Pancreas (tissue), 10 donors: ENCODE data around the gene NHSL1. TPM values are rescaled to one million over a fixed set of nuclear protein-coding genes. Genes with fewer than 3 reads are reported as not detected.

Experiments
- ATAC-seq, 4 donors: fragments of 200-7000 bp; cut with Tn5 transposase; one replicate each; pipeline versions ENCODE4 v1.8.0 to v1.9.1; 2020; ENCODE audit warnings: mild to moderate bottlenecking in 4 of 4, moderate library complexity in 4 of 4
- DNase-seq, 6 donors: peaks; one replicate each; pipeline ENCODE4 v3.0.0-alpha.2; 2020
- FAIRE-seq: peaks from 2 replicates; lab custom pipeline; 2012; peaks lifted over from hg19 to GRCh38; lab: Jason Lieb, UNC
- H3K27ac ChIP-seq, 4 donors: fragments of 200-600 bp; sonication (generic); 1 replicate in 3 of 4; 2 replicates in 1 of 4; pipeline versions ENCODE4 v1.5.0 to v1.8.0; 2020
- H3K27me3 ChIP-seq, 4 donors: fragments of 200-600 bp; one replicate each; pipeline ENCODE4 v1.8.0; 2021
- H3K36me3 ChIP-seq, 3 donors: fragments of 200-600 bp; sonication (generic) in 1 of 3; one replicate each; pipeline versions ENCODE4 v1.5.0 to v1.8.0; 2020 to 2021
- H3K4me1 ChIP-seq, 3 donors: fragments of 200-600 bp; one replicate each; pipeline ENCODE4 v1.8.0; 2021
- H3K4me3 ChIP-seq, 4 donors: fragments of 200-600 bp; sonication (generic) in 2 of 4; one replicate each; pipeline versions ENCODE4 v1.5.0 to v1.8.0; 2020 to 2021
- H3K9me3 ChIP-seq, 4 donors: fragments of 200-600 bp; one replicate each; pipeline ENCODE4 v1.8.0; 2021
- WGBS, 2 donors: extraction: QIAGEN DNeasy Blood & Tissue Kit; methylation state at CpG; one replicate each; pipeline ENCODE4 v1.1.7; 2013; 5-methylcytosine and 5-hydroxymethylcytosine counted together
- intact Hi-C, 3 donors: fragments of 100-400 bp; cut with DNase I; formaldehyde crosslinking; loops; one replicate each; pipeline versions ENCODE4 v1.11.1 to v1.14.2; 2022
- polyA plus RNA-seq, 2 donors: library from polyadenylated mRNA; stranded (reverse); fragments of 200-250 nt; gene quantifications; one replicate each; pipeline ENCODE4 v1.2.3, GENCODE V29; 2013
- total RNA-seq, 6 donors: library from RNA; stranded (reverse); fragmentation: NEBNext Ultra II Directional in 4 of 6; extraction: Animal tissue kit (Norgen Biotek cat#: 25700) in 4 of 6; gene quantifications; one replicate each; pipeline versions ENCODE4 v1.2.1 to v1.2.4, GENCODE V29; 2021 to 2023
- TF ChIP-seq, protein P1 (sequence below), 4 donors: fragments of 200-600 bp; sonication (generic) in 3 of 4; IDR thresholded peaks; one replicate each; pipeline versions ENCODE4 v1.5.0 to v1.8.0; 2021; ENCODE audit warnings: antibody characterized with exemption in 4 of 4
- donor health status: healthy with polysubstance abuse.
- donor health status: DM: no; HTN: no; CAD: no; lungs with moderate emphysema.
- donor health status: DM: no; HTN: no; CAD: no.
- donor health status: control.
- donor health status: control.
- donor health status: Bipolar disorder and iron deficiency.
- donor health status: DM: yes; HTN: yes; CAD: no.
- donor health status: DM: no; HTN: no; CAD: no.
- donor health status: DM: no; HTN: no; CAD: no.
- donor health status: DM: yes; HTN: yes; CAD: no.

The NHSL1 gene
- total and polyA plus RNA-seq, 8 donors: 3.5 to 16.3 (median 8.9) TPM

DNA sequence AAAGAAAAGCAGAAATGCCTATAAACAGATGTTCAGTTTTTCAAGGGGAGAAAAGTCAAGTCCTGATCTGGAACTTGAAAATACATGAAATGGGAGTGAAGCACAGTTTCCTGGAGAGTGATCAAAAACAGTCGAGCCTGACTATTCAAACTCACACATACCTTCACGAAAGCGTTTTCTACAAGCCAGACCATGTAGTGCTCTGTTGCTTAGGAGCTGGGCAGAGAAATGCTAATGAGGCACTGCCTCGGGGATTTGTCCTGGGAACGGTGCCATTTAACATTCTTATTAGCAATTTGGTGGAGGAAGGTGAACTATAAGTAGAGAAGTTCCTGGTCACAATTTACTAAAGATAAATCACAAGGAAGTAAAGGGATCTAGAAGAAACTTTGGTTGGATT lies 5.9 kb downstream of the NHSL1 start:
- Histone ChIP-seq H3K4me3 (no peak overlapping the region), H3K27ac (peak overlapping the region in 2 of 4 donors; percentile 65 to 66), H3K9me3 (no peaks in the 10 kb centered on the region), H3K4me1 (peaks cover 0 to 39% (median 37%) of the 10 kb centered on the region in 3 donors), H3K36me3 (no peaks in the 10 kb centered on the region), H3K27me3 (no peaks in the 10 kb centered on the region)
- TF ChIP-seq, protein P1, sequence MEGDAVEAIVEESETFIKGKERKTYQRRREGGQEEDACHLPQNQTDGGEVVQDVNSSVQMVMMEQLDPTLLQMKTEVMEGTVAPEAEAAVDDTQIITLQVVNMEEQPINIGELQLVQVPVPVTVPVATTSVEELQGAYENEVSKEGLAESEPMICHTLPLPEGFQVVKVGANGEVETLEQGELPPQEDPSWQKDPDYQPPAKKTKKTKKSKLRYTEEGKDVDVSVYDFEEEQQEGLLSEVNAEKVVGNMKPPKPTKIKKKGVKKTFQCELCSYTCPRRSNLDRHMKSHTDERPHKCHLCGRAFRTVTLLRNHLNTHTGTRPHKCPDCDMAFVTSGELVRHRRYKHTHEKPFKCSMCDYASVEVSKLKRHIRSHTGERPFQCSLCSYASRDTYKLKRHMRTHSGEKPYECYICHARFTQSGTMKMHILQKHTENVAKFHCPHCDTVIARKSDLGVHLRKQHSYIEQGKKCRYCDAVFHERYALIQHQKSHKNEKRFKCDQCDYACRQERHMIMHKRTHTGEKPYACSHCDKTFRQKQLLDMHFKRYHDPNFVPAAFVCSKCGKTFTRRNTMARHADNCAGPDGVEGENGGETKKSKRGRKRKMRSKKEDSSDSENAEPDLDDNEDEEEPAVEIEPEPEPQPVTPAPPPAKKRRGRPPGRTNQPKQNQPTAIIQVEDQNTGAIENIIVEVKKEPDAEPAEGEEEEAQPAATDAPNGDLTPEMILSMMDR (IDR thresholded peaks at IDR 0.05): no peak
- ATAC-seq (peak; percentile 73 to 86 (median 80)), FAIRE-seq (no peak), DNase-seq (peak in 2 of 6 donors; percentile 26 to 39)
- 2 to 5% methylated on average over 5 of the region's 5 CpGs for WGBS, 2 donors
- intact Hi-C loops: no loop called here

DNA sequence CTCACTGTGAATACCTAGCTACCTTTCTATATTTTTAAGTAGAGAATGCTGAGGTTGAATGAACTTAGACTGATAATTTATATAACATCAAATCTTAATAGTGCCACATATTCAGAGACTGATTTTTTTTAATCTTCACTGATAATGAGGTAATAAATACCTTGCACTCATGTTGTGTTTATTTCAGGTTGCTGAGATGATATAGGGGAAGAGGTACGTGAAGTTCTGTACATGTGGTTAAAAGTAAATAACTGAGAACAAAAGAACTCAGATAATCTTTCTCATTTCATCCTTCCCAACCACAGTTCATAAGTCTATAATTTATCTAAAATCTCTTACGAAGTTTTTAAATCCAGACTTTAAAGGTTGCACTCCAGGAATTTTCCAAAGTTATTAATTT lies 6.4 kb downstream of the NHSL1 start:
- ATAC-seq: no peak
- 30 to 33% methylated on average over 2 of the region's 2 CpGs for WGBS, 2 donors
- peak; percentile 34 for FAIRE-seq
- TF ChIP-seq, protein P1 (IDR thresholded peaks at IDR 0.05): no peak
- Histone ChIP-seq H3K4me3 (no peak overlapping the region), H3K27me3 (no peaks in the 10 kb centered on the region), H3K9me3 (no peaks in the 10 kb centered on the region), H3K4me1 (peaks cover 0 to 37% (median 34%) of the 10 kb centered on the region in 3 donors), H3K27ac (peak overlapping the region in 1 of 4 donors; percentile 65), H3K36me3 (no peaks in the 10 kb centered on the region)
- DNase-seq: no peak
- intact Hi-C loops: no loop called here

DNA sequence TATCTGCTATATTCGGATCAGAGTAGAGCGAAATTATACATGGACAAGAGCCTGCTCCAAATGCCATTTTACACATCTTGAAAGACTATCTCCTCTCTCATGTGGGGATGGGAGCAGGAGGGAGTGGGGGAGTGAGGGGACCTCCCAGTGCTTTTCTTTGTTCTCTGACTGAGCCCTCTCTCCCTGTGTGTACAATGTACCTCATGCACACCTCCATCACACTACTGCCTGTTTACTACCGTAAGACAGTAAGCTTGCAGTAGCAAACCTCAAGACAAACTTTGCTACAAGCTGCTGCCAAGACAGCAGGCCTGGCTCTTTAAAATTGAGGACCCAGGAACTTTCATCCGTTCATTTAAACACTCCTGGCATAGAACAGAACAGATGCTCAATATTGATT lies 7.2 kb downstream of the NHSL1 start:
- Histone ChIP-seq H3K9me3 (no peaks in the 10 kb centered on the region), H3K4me3 (no peak overlapping the region), H3K36me3 (no peaks in the 10 kb centered on the region), H3K27ac (no peak overlapping the region), H3K4me1 (peaks cover 0 to 34% (median 28%) of the 10 kb centered on the region in 3 donors), H3K27me3 (no peaks in the 10 kb centered on the region)
- ATAC-seq (peak in 1 of 4 donors; percentile 10), DNase-seq (no peak), FAIRE-seq (no peak)
- WGBS, 2 donors: 40 to 44% methylated on average over 4 of the region's 4 CpGs
- intact Hi-C loops: no loop called here
- TF ChIP-seq, protein P1 (IDR thresholded peaks at IDR 0.05): no peak

DNA sequence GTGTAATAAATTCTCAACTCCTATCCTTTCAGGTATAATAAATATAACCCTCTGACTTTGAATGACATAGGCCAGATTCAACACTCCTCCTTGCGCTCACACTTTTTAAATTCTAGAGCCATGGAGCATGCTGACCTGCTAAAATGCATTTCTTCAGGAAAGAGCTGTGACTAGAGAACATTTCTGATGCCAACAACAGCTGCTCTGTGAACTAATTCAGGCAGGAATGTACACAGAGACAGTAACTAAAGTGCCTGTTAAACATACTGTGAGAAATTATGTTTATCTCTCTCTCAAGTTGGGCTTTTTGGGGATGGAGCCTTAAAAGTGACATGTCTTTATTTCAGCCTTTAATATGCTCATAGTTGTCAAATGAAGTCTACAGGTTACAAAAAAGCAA lies 8.3 kb downstream of the NHSL1 start:
- H3K4me1 ChIP-seq: peaks cover 0 to 30% (median 25%) of the 10 kb centered on the region in 3 donors
- no peaks in the 10 kb centered on the region for H3K9me3 ChIP-seq
- H3K36me3 ChIP-seq: no peaks in the 10 kb centered on the region
- no peaks in the 10 kb centered on the region for H3K27me3 ChIP-seq
- H3K4me3 ChIP-seq: no peak overlapping the region
- TF ChIP-seq, protein P1 (IDR thresholded peaks at IDR 0.05): no peak
- DNase-seq (no peak), ATAC-seq (peak in 2 of 4 donors; percentile 29 to 35), FAIRE-seq (no peak)
- peak overlapping the region in 2 of 4 donors; percentile 10 to 23 for H3K27ac ChIP-seq
- intact Hi-C loops: no loop called here
- WGBS, 2 donors: 76 to 85% methylated on average over 1 of the region's 1 CpG

DNA sequence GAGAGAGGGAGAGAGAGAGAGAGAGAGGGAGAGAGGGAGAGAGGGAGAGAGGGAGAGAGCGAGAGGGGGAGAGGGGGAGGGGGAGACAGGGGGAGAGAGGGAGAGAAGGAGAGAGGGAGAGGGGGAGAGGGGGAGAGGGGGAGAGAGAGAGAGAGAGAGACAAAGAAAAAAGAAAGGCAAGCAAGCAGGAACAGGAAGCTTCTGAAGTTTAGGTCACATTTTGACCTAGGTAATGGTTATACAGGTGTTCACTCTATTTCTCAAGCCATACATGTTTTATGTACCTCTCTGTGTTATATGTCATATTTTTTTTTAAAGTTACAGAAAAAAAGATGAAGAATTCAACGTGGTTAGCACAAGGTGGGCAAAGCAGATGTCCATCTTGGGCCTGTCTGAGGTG lies 9.4 kb downstream of the NHSL1 start:
- FAIRE-seq (no peak), DNase-seq (no peak), ATAC-seq (no peak)
- TF ChIP-seq, protein P1 (IDR thresholded peaks at IDR 0.05): no peak
- Histone ChIP-seq H3K4me3 (no peak overlapping the region), H3K36me3 (no peaks in the 10 kb centered on the region), H3K9me3 (no peaks in the 10 kb centered on the region), H3K27me3 (no peaks in the 10 kb centered on the region), H3K27ac (no peak overlapping the region), H3K4me1 (peaks cover 0 to 30% (median 25%) of the 10 kb centered on the region in 3 donors)
- intact Hi-C loops: no loop called here
- 80 to 94% methylated on average over 1 to 2 of the region's 2 CpGs for WGBS, 2 donors
